22Rv1 (cell line): ENCODE measurements around the gene PBX1.

Experiments used
- H3K27ac ChIP-seq: fragments of 450-650 bp; 2 replicates; pipeline ENCODE4 v1.5.1; 2017
- ZFX ChIP-seq: fragments of 450-650 bp; IDR thresholded peaks from 2 replicates; pipeline ENCODE4 v1.6.1; 2017; ENCODE audit warnings: antibody characterized with exemption, borderline replicate concordance
- TF ChIP-seq, protein P1 (sequence below): fragments of 450-650 bp; IDR thresholded peaks from 2 replicates; pipeline ENCODE4 v1.5.1; 2017; ENCODE audit warnings: mild to moderate bottlenecking

The PBX1 gene

DNA sequence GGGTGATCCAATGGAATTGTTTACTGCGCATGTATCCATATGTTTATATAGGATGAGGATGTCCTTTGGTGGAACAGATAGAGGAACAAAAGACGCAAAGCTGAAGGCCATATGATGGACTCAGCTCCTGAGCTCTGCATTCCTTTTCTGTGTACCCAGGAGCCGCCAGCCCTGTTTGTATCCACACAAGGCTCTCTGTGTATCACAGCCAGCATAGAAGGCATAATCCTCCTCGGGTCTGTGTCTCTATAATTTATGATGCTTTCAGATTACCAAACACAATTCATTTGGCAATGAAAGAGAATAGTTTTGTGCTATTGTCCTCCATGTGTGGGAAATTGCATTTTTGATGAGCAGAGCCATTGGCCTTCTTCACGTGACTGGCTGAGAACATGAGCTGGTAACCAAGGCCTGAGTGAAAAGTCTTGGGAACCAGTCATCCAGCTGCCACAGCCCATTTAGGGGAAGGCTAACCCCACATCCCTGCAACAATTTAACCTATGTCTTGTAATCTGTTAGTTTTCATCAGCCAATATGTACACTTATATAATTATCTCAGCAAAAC, 119.2 kb downstream of the PBX1 start:
- no peak overlapping the region for H3K27ac ChIP-seq
- TF ChIP-seq ZFX = no peak
- TF ChIP-seq, protein P1, sequence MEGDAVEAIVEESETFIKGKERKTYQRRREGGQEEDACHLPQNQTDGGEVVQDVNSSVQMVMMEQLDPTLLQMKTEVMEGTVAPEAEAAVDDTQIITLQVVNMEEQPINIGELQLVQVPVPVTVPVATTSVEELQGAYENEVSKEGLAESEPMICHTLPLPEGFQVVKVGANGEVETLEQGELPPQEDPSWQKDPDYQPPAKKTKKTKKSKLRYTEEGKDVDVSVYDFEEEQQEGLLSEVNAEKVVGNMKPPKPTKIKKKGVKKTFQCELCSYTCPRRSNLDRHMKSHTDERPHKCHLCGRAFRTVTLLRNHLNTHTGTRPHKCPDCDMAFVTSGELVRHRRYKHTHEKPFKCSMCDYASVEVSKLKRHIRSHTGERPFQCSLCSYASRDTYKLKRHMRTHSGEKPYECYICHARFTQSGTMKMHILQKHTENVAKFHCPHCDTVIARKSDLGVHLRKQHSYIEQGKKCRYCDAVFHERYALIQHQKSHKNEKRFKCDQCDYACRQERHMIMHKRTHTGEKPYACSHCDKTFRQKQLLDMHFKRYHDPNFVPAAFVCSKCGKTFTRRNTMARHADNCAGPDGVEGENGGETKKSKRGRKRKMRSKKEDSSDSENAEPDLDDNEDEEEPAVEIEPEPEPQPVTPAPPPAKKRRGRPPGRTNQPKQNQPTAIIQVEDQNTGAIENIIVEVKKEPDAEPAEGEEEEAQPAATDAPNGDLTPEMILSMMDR = no peak

DNA sequence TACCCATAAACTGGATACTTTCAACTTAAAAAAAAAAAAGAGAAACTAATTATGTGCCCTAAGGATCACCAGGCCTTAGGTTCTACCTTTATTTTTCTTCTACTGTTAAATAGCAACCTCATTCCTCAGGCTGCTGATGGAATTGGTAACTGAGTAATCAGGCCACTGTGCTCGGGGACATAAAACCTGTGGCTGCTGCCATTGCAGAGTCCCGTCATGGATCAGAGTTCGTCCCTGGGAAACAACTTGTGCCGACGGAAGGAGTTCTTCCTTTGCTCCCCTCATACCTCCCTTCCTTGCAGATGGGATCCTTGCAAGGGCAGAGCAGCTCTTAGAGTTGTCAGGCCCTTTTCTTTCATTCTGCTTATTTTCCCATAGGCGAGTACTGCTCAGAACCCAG, 123.6 kb downstream of the PBX1 start:
- TF ChIP-seq ZFX = no peak
- H3K27ac ChIP-seq = no peak overlapping the region

DNA sequence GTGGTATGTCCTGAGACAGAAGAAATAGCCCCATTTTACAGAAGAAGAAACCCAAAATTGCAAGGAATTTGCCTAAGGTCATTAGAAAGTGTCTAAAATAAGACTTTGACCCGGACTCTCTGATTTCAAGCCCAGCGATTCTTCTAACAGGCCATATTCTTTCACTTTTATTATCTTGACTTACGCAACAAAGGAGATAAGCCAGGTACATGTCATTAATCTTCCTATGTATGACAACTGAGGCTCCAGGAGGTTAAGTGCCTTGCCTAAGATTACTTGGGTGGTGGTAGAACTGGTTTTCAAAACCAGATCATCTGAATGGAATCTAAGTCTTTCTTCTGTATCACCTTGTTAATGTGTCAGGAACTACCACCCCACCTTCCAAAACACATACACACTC, 124.3 kb downstream of the PBX1 start:
- H3K27ac ChIP-seq = no peak overlapping the region
- TF ChIP-seq ZFX = no peak
- TF ChIP-seq, protein P1 = no peak

DNA sequence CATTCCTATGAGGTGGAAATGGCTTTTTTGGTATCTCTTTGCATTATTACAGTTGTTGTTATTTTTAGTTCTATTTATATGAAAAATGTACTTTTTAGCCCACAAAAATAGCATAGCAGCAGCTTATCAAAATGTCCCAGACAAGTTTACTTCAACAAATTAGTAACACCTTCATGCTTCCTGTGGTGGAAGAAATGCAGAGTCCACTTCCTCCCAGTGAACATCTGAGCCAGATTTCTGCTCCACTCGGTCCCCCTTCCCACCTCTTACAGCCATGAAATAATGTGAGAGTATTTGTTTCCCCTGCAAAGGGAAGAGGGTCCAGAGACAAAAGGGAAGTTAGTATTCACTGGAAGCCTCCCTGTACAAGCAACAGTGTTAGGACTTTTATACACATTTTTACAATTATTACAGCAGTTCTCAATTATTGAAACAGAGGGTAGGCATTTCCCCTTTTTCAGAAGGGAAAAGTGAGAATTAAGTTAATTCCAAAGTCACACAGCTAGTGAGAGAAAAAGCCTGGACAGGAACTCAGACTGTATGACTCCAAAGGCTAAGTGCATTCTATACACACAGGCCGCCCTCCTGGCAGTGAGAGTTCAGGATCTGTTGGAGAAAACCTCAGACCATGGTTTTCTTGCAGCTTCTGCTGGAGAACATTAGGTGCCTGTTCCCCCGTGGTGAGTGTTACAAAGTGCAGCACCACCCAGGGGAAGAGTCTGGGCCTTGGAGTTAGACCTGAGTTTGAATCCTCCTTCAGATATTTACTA, 126.5 kb downstream of the PBX1 start:
- no peak overlapping the region for H3K27ac ChIP-seq
- TF ChIP-seq, protein P1 = no peak
- TF ChIP-seq ZFX = no peak

DNA sequence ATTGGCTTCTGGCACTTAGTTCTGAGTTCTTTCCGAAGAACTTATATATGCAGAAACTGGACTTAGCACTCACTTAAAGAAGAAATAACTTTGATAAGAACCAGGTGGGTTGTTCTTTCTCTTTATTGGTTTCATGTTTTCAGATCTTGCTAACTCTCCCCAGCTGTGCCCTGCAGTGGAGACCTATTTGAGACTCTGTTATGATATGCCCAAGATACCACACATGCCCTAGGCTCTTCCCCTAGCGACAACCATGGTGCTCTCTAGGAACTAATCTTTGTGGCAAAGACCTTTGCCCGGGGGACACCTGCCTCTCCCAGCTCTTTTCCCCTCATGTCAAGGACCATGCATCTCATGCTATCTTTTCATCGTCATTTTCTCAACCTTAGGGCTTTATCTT, 128.8 kb downstream of the PBX1 start:
- H3K27ac ChIP-seq = no peak overlapping the region
- no peak for TF ChIP-seq ZFX
- TF ChIP-seq, protein P1 = no peak

DNA sequence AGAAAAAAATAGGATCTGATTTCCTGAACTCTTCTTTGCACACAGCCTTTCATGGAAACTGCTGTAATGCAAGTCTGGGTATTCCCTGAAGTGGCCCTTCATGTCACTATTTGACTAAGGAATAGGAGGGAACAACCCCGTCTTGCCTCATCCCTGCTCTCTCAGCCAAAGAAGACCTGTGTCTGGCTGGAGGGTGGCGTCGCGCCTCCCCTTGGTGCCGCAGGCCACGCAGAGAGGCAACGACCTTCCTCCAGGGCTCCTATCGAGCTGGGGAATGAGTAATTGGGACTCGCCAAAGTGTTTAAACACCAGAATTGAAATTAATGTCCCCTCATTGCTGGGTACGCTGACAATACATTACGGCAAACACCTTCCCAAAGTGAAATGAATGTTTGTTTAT, 129.8 kb downstream of the PBX1 start:
- TF ChIP-seq, protein P1 = no peak
- no peak for TF ChIP-seq ZFX
- no peak overlapping the region for H3K27ac ChIP-seq

DNA sequence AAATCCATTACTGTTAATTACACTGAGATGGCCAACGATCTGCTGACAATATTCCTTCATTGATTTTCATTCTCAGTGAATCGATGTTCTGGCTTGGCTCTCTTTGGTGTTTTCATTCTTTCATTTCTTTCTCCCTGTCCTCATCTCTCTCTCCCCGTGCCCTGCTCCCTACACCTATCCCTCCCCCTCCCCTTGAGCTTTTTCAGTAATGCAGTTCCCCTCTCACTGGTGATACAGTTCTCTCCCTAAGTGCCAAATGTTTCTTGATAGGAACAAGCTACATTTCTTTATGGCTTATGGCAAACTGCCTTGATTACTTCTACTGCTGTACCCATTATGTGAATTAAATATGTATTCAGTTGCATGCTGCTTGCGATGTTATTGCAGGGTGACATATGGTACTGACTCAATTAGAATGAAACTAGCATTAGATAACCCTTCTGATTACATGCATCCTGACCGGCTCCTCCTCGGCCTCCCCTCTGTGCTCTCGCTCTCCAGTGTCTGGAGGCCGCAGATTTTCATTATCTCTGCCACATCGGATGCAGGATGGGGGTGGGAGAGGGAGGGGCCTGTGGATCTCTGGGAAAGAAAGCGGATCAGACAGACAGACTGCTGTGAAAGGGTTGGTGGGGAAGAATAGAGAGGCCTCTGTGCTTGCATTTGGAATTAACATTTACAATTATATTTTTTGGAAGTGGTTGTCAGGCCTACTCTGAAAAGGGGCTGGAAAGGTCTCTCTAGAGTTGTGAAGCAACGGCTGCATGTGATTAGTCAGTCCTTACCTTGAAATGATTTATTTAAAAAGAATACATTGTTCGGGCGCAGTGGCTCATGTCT, 130.9 kb downstream of the PBX1 start:
- TF ChIP-seq ZFX = no peak
- TF ChIP-seq, protein P1 = no peak
- no peak overlapping the region for H3K27ac ChIP-seq
